CD14-positive monocyte (primary cell): ENCODE results near the gene HBQ1. TPM values are rescaled to one million over a fixed set of nuclear protein-coding genes. Genes with fewer than 3 reads are reported as not detected.

ENCODE experiments used
- DNase-seq, 3 donors: peaks; one replicate each; pipeline ENCODE4 v3.0.0-alpha.2; 2011 to 2022
- H2AFZ ChIP-seq: 2 replicates; pipeline ENCODE4 v1.6.0; 2012; ENCODE audit warnings: mild to moderate bottlenecking, low read depth, low read length, inconsistent platforms; ENCODE audit not compliant: insufficient read depth, poor library complexity, severe bottlenecking
- H3K27ac ChIP-seq, 2 donors: 1 replicate in 1 of 2; 2 replicates in 1 of 2; pipeline ENCODE4 v1.5.1; 2012 to 2013; ENCODE audit warnings: low read length in 2 of 2, control low read depth in 1 of 2, inconsistent platforms in 1 of 2, low read depth in 1 of 2, mild to moderate bottlenecking in 1 of 2
- H3K27me3 ChIP-seq, 2 donors: one replicate each; pipeline versions ENCODE4 v1.6.0 to v1.6.1; 2011 to 2013; ENCODE audit warnings: low read length in 2 of 2; ENCODE audit not compliant: control insufficient read depth in 2 of 2, insufficient read depth in 2 of 2
- H3K36me3 ChIP-seq, 2 donors: replicated peaks in 1 of 2; 1 replicate in 1 of 2; 2 replicates in 1 of 2; pipeline versions ENCODE4 v1.5.1 to v1.6.1; 2012 to 2013; ENCODE audit warnings: low read length in 2 of 2, control low read depth in 1 of 2, inconsistent platforms in 1 of 2, mild to moderate bottlenecking in 1 of 2; ENCODE audit not compliant: insufficient read depth in 2 of 2, control insufficient read depth in 1 of 2
- H3K4me1 ChIP-seq, 2 donors: 1 replicate in 1 of 2; 2 replicates in 1 of 2; pipeline versions ENCODE4 v1.5.1 to v1.6.1; 2012 to 2013; ENCODE audit warnings: low read length in 2 of 2, control low read depth in 1 of 2, inconsistent platforms in 1 of 2, mild to moderate bottlenecking in 1 of 2, moderate library complexity in 1 of 2; ENCODE audit not compliant: insufficient read depth in 2 of 2, control insufficient read depth in 1 of 2
- H3K4me2 ChIP-seq: replicated peaks from 2 replicates; pipeline ENCODE3; 2012; ENCODE audit warnings: low read length, moderate library complexity, mild to moderate bottlenecking; ENCODE audit not compliant: poor library complexity, severe bottlenecking; ENCODE audit errors: extremely low read depth
- H3K4me3 ChIP-seq, 3 experiments: fragments of 200-600 bp in 1 of 3; sonication (generic) in 1 of 3; replicated peaks in 1 of 3; 1 replicate in 2 of 3; 2 replicates in 1 of 3; pipeline ENCODE4 v1.5.1; 2011 to 2013; ENCODE audit warnings: low read length in 3 of 3, mild to moderate bottlenecking in 3 of 3, control low read depth in 2 of 3, low read depth in 2 of 3, inconsistent platforms in 1 of 3, moderate library complexity in 1 of 3
- H3K79me2 ChIP-seq: 2 replicates; pipeline ENCODE4 v1.6.0; 2012; ENCODE audit warnings: mild to moderate bottlenecking, control low read depth, inconsistent platforms, low read length, moderate library complexity; ENCODE audit not compliant: insufficient read depth
- H3K9ac ChIP-seq: 2 replicates; pipeline ENCODE4 v1.6.0; 2017; ENCODE audit warnings: low read length, mild to moderate bottlenecking; ENCODE audit not compliant: insufficient read depth, poor library complexity, severe bottlenecking
- H3K9me3 ChIP-seq, 2 donors: replicated peaks in 1 of 2; 1 replicate in 1 of 2; 2 replicates in 1 of 2; pipeline versions ENCODE4 v1.5.1 to v1.6.1; 2012 to 2013; ENCODE audit warnings: low read length in 2 of 2, control low read depth in 1 of 2; ENCODE audit not compliant: control insufficient read depth in 1 of 2, insufficient read depth in 1 of 2
- H4K20me1 ChIP-seq: 2 replicates; pipeline ENCODE4 v1.6.0; 2012; ENCODE audit warnings: mild to moderate bottlenecking, low read length, control low read depth, moderate library complexity; ENCODE audit not compliant: insufficient read depth
- H3K27ac Mint-ChIP-seq, 7 donors: one replicate each; pipeline ENCODE4 v1.8.0; 2020; ENCODE audit warnings: mild to moderate bottlenecking in 7 of 7, mixed read lengths in 7 of 7, moderate library complexity in 6 of 7, inconsistent platforms in 2 of 7
- H3K27me3 Mint-ChIP-seq, 3 donors: one replicate each; pipeline ENCODE4 v1.8.0; 2021 to 2022; ENCODE audit warnings: low read depth in 3 of 3, mild to moderate bottlenecking in 3 of 3, mixed read lengths in 3 of 3, moderate library complexity in 3 of 3, inconsistent platforms in 1 of 3
- H3K36me3 Mint-ChIP-seq, 2 donors: one replicate each; pipeline ENCODE4 v1.8.0; 2020; ENCODE audit warnings: mixed read lengths in 2 of 2, inconsistent platforms in 1 of 2, mild to moderate bottlenecking in 1 of 2
- H3K4me1 Mint-ChIP-seq: one replicate; pipeline ENCODE4 v1.8.0; 2020; ENCODE audit warnings: mild to moderate bottlenecking, mixed read lengths
- H3K4me3 Mint-ChIP-seq, 2 donors: one replicate each; pipeline ENCODE4 v1.8.0; 2020; ENCODE audit warnings: mild to moderate bottlenecking in 2 of 2, mixed read lengths in 2 of 2, moderate library complexity in 1 of 2
- H3K9me3 Mint-ChIP-seq, 7 donors: one replicate each; pipeline ENCODE4 v1.8.0; 2020 to 2022; ENCODE audit warnings: mixed read lengths in 7 of 7, mild to moderate bottlenecking in 6 of 7, moderate library complexity in 6 of 7, inconsistent platforms in 2 of 7
- WGBS: methylation state at CpG from one replicate; pipeline ENCODE4 v1.1.5; 2013; ENCODE audit warnings: missing lambda C conversion rate; ENCODE audit not compliant: insufficient coverage; 5-methylcytosine and 5-hydroxymethylcytosine counted together
- intact Hi-C, 2 donors: fragments of 100-400 bp; cut with micrococcal nuclease; formaldehyde crosslinking; loops; one replicate each; pipeline versions ENCODE4 v1.15.0 to v1.15.1; 2023
- polyA plus RNA-seq, 3 donors: library from polyadenylated mRNA; depleted of rRNA in 1 of 3; unstranded in 2 of 3; stranded (reverse) in 1 of 3; fragments of 300-500 nt in 2 of 3; fragments of >200 nt in 1 of 3; fragmentation: Illumina TruSeq in 2 of 3; gene quantifications; 1 replicate in 2 of 3; 2 replicates in 1 of 3; pipeline ENCODE4 v1.2.3, GENCODE V29; 2012 to 2021
- TF ChIP-seq, protein P1 (sequence below): fragments of 200-600 bp; IDR thresholded peaks from one replicate; pipeline ENCODE4 v1.8.0; 2022; ENCODE audit warnings: antibody characterized with exemption, mild to moderate bottlenecking

Gene HBQ1
- polyA plus RNA-seq, 3 donors = not detected

DNA sequence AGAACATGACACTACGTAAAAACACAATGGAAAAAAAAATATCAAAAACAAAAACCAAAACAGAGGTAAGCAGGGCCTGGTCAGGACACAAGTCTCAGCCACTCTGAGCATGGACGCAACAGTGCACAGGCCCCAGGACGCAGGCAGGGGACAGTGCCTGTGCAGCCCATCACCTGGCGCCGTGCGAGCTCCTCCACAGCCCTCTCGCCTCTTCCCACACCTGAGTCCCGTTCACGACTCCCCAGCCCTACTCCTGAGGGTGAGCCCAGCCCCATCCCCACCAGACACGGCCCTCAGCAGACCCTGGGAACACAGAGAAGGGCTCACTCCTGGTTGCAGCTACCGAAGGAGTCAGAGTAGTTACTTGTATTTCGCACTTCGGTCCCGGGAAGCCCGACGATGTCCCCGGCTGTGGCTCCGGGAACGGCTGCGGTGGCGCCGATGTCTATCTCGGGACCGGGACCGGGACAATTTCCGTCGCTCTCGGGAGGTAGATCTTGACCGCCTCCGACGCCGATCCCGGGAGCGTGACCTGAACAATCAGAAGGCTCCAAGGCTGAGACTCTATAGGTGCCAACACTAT lies 9.4 kb downstream of the HBQ1 start:
- H3K4me1 Mint-ChIP-seq = no peaks in the 10 kb centered on the region
- WGBS = 97% methylated on average over 27 of the region's 34 CpGs
- H3K36me3 ChIP-seq = peaks cover 66 to 75% of the 10 kb centered on the region in 2 donors

DNA sequence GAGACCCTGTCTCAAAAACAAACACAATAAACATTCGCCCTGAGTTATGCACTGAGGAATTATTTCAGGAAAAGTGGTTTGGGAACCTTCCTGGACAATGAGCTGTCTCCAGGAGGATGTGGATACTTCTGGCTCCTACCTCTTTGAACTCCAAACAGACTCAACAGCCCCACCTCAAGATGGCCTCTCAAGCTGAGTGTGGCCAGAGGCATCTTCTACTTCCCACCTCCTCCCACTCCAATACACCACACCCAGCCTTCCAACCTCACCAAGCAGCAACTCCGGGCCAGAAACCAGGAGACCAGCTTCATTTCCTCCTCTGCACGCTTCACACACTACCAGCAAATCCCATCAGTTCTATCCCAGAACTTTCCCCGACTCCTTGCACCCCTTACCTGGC lies 11.6 kb downstream of the HBQ1 start:
- no peak overlapping the region for H3K9ac ChIP-seq

More for the DNA sequence above, 9.4 kb downstream of the HBQ1 start:
- intact Hi-C loops = no loop called here
- DNase-seq = no peak
- Mint-ChIP-seq H3K9me3 (peaks cover 0 to 6% (median 0%) of the 10 kb centered on the region in 7 donors), H3K36me3 (peaks cover 75 to 84% of the 10 kb centered on the region in 2 donors), H3K27ac (no peak overlapping the region), H3K4me3 (no peak overlapping the region), H3K27me3 (peaks cover 0 to 1% (median 0%) of the 10 kb centered on the region in 3 donors)
- H3K27ac ChIP-seq = no peak overlapping the region
- no peaks in the 10 kb centered on the region for H3K79me2 ChIP-seq
- TF ChIP-seq, protein P1, sequence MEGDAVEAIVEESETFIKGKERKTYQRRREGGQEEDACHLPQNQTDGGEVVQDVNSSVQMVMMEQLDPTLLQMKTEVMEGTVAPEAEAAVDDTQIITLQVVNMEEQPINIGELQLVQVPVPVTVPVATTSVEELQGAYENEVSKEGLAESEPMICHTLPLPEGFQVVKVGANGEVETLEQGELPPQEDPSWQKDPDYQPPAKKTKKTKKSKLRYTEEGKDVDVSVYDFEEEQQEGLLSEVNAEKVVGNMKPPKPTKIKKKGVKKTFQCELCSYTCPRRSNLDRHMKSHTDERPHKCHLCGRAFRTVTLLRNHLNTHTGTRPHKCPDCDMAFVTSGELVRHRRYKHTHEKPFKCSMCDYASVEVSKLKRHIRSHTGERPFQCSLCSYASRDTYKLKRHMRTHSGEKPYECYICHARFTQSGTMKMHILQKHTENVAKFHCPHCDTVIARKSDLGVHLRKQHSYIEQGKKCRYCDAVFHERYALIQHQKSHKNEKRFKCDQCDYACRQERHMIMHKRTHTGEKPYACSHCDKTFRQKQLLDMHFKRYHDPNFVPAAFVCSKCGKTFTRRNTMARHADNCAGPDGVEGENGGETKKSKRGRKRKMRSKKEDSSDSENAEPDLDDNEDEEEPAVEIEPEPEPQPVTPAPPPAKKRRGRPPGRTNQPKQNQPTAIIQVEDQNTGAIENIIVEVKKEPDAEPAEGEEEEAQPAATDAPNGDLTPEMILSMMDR = no peak
- H2AFZ ChIP-seq = no peak overlapping the region
- H3K9ac ChIP-seq = no peak overlapping the region
- H3K4me3 ChIP-seq = no peak overlapping the region
- H3K27me3 ChIP-seq = no peaks in the 10 kb centered on the region
- peaks cover 0 to 7% of the 10 kb centered on the region in 2 donors for H3K9me3 ChIP-seq
- H3K4me2 ChIP-seq = no peak overlapping the region
- peaks cover 7% of the 10 kb centered on the region for H4K20me1 ChIP-seq
- H3K4me1 ChIP-seq = no peaks in the 10 kb centered on the region

More for the DNA sequence above, 11.6 kb downstream of the HBQ1 start:
- Mint-ChIP-seq H3K36me3 (peaks cover 82 to 96% of the 10 kb centered on the region in 2 donors), H3K27ac (peak overlapping the region in 5 of 7 donors; percentile 7 to 78 (median 42)), H3K9me3 (peaks cover 0 to 6% (median 0%) of the 10 kb centered on the region in 7 donors), H3K27me3 (peaks cover 0 to 1% (median 0%) of the 10 kb centered on the region in 3 donors), H3K4me3 (no peak overlapping the region), H3K4me1 (no peaks in the 10 kb centered on the region)
- H3K36me3 ChIP-seq = peaks cover 85 to 96% of the 10 kb centered on the region in 2 donors
- no peak overlapping the region for H3K27ac ChIP-seq
- TF ChIP-seq, protein P1 = no peak
- H3K27me3 ChIP-seq = no peaks in the 10 kb centered on the region
- H3K4me3 ChIP-seq = no peak overlapping the region
- H2AFZ ChIP-seq = no peak overlapping the region
- no peaks in the 10 kb centered on the region for H3K79me2 ChIP-seq
- H3K4me2 ChIP-seq = no peak overlapping the region
- H3K4me1 ChIP-seq = no peaks in the 10 kb centered on the region
- peaks cover 0 to 7% of the 10 kb centered on the region in 2 donors for H3K9me3 ChIP-seq
- peaks cover 12% of the 10 kb centered on the region for H4K20me1 ChIP-seq
- DNase-seq = no peak
- WGBS = 97% methylated on average over 3 of the region's 4 CpGs
- intact Hi-C loops = no loop called here
